Breast epithelium (tissue), 4 donors: Measurements from ENCODE around the gene DNAH3. TPM values are rescaled to one million over a fixed set of nuclear protein-coding genes. Genes with fewer than 3 reads are reported as not detected.

Experiments used
- DNase-seq, 2 donors: peaks; one replicate each; pipeline ENCODE4 v3.0.0-alpha.2; 2019; ENCODE audit warnings: low spot score in 2 of 2
- H3K27ac ChIP-seq, 2 donors: fragments of 200-600 bp; sonication (generic) in 1 of 2; one replicate each; pipeline ENCODE4 v1.5.1; 2016 to 2019; ENCODE audit warnings: mild to moderate bottlenecking in 1 of 2
- H3K27me3 ChIP-seq, 2 donors: fragments of 200-600 bp; sonication (generic) in 1 of 2; one replicate each; pipeline versions ENCODE4 v1.5.1 to v1.6.0; 2017 to 2019; ENCODE audit warnings: control low read depth in 1 of 2, mild to moderate bottlenecking in 1 of 2
- H3K36me3 ChIP-seq: fragments of 200-600 bp; one replicate; pipeline ENCODE4 v1.5.1; 2019
- H3K4me1 ChIP-seq, 2 donors: fragments of 200-600 bp; sonication (generic); one replicate each; pipeline ENCODE4 v1.5.1; 2016 to 2019; ENCODE audit warnings: control low read depth in 1 of 2
- H3K4me3 ChIP-seq, 3 donors: fragments of 200-600 bp; sonication (generic); 1 replicate in 2 of 3; 2 replicates in 1 of 3; pipeline ENCODE4 v1.5.1; 2016 to 2019; ENCODE audit warnings: mild to moderate bottlenecking in 3 of 3, moderate library complexity in 2 of 3
- H3K9me3 ChIP-seq, 2 donors: fragments of 200-600 bp; sonication (generic) in 1 of 2; one replicate each; pipeline ENCODE4 v1.5.1; 2016 to 2019; ENCODE audit warnings: control low read depth in 1 of 2
- CTCF ChIP-seq, 3 donors: fragments of 450-650 bp; IDR thresholded peaks; one replicate each; pipeline ENCODE4 v1.5.1; 2016 to 2017; ENCODE audit warnings: antibody characterized with exemption in 3 of 3, mild to moderate bottlenecking in 3 of 3, moderate library complexity in 3 of 3
- POLR2A ChIP-seq: fragments of 450-650 bp; IDR thresholded peaks from one replicate; pipeline ENCODE4 v1.6.1; 2016; ENCODE audit warnings: antibody characterized with exemption, mild to moderate bottlenecking, moderate library complexity
- POLR2AphosphoS5 ChIP-seq, 3 donors: sonication (generic); formaldehyde crosslinking; IDR thresholded peaks; one replicate each; pipeline ENCODE4 v1.6.1; 2017; ENCODE audit warnings: antibody characterized with exemption in 3 of 3
- intact Hi-C: fragments of 100-400 bp; cut with DNase I; formaldehyde crosslinking; loops from one replicate; pipeline ENCODE4 v1.15.1; 2023; ENCODE audit warnings: low total_unique reads
- total RNA-seq, 3 donors: library from RNA; depleted of rRNA; stranded (reverse); fragments of >200 nt; gene quantifications; one replicate each; pipeline ENCODE4 v1.1.0, GENCODE V29; 2016

Gene DNAH3
- total RNA-seq, 3 donors from 2014 or later, result under 0.01 to 0.59 TPM; not detected in 1

DNA sequence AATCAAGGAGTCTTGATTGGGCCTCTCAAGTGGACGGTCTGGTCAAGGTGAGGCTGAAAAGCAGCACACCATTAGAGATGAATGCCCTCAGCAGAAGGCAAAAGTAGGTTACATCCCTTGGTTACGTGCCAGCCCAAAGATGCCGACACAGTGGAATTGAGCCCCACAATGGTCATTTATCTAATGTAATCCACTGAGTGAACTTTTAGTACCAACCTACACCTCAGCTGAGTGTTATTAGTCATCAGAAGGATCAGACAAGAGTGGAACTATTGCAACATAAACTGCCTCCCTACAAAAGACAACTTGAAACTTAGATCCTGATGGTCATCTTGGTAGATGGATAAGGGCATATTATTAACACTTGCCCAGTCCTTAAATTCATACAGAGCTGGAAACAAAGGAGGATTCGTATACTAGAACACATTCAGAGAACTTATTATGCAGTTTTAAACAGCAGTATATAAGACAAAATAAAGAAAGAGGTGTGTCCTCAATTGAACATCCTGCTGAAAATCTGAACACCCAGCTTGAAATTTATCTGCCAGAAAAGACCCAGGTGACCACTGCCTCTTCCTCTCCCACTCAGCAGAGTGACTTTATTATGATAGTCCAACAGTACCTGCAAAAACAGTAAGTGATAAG is 253.3 kb downstream of the DNAH3 start:
- TF ChIP-seq POLR2A (no peak), CTCF (IDR thresholded peaks at IDR 0.05) (no peak), POLR2AphosphoS5 (IDR thresholded peaks at IDR 0.05) (no peak)
- H3K27ac ChIP-seq, result peak overlapping the region; percentile 33 to 62
- no peaks in the 10 kb centered on the region for H3K36me3 ChIP-seq
- no peak for DNase-seq
- no peaks in the 10 kb centered on the region for H3K27me3 ChIP-seq
- intact Hi-C loops, result loop anchor here (5.0 kb wide), 1 partner anchor 1735 kb away; no protein-coding TSS in a partner anchor
- peak overlapping the region in 1 of 3 donors; percentile 78 for H3K4me3 ChIP-seq
- H3K4me1 ChIP-seq, result peaks cover 0 to 10% of the 10 kb centered on the region in 2 donors
- no peaks in the 10 kb centered on the region for H3K9me3 ChIP-seq

GRCh38 chr16:20894388-20894787 is 256.3 kb downstream of the DNAH3 start:
- Histone ChIP-seq H3K4me3 (no peak overlapping the region), H3K27me3 (no peaks in the 10 kb centered on the region), H3K9me3 (no peaks in the 10 kb centered on the region), H3K4me1 (peaks cover 0 to 8% of the 10 kb centered on the region in 2 donors), H3K36me3 (no peaks in the 10 kb centered on the region), H3K27ac (no peak overlapping the region)
- no peak for TF ChIP-seq POLR2AphosphoS5 (IDR thresholded peaks at IDR 0.05)
- no peak for TF ChIP-seq POLR2A
- no peak for TF ChIP-seq CTCF (IDR thresholded peaks at IDR 0.05)
- intact Hi-C loops, result no loop called here
- no peak for DNase-seq

- Histone ChIP-seq H3K27ac (no peak overlapping the region), H3K9me3 (no peaks in the 10 kb centered on the region), H3K4me3 (no peak overlapping the region), H3K27me3 (no peaks in the 10 kb centered on the region), H3K36me3 (no peaks in the 10 kb centered on the region), H3K4me1 (no peaks in the 10 kb centered on the region)
- intact Hi-C loops, result no loop called here
- no peak for DNase-seq
- TF ChIP-seq POLR2A, result no peak
- no peak for TF ChIP-seq POLR2AphosphoS5 (IDR thresholded peaks at IDR 0.05)
- no peak for TF ChIP-seq CTCF (IDR thresholded peaks at IDR 0.05)
These were observed 260.9 kb downstream of the DNAH3 start for GRCh38 chr16:20889625-20890275.

DNA sequence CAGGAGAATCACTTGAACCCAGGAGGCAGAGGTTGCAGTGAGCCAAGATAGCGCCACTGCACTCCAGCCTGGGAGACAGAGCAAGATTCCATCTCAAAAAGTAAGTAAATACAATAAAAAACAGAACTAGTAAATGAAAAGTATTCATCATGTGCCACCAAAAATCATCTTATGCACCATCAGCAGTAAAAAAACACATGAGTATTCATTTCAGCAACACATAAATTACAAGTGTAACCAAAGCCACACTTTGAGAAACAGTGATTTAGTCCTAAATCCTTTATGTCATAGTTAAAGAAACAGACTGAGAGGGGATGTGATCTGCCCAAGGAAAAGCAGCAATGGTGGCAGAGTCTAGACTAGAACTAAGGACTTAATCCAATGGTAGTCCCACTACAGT is 263.4 kb downstream of the DNAH3 start:
- Histone ChIP-seq H3K27ac (no peak overlapping the region), H3K9me3 (no peaks in the 10 kb centered on the region), H3K36me3 (no peaks in the 10 kb centered on the region), H3K4me1 (no peaks in the 10 kb centered on the region), H3K4me3 (no peak overlapping the region), H3K27me3 (no peaks in the 10 kb centered on the region)
- intact Hi-C loops, result no loop called here
- DNase-seq, result no peak
- TF ChIP-seq POLR2AphosphoS5 (IDR thresholded peaks at IDR 0.05), result no peak
- no peak for TF ChIP-seq POLR2A
- TF ChIP-seq CTCF (IDR thresholded peaks at IDR 0.05), result no peak

GRCh38 chr16:20886320-20886719 is 264.3 kb downstream of the DNAH3 start:
- H3K4me1 ChIP-seq, result no peaks in the 10 kb centered on the region
- DNase-seq, result no peak
- no peaks in the 10 kb centered on the region for H3K36me3 ChIP-seq
- no peak for TF ChIP-seq POLR2AphosphoS5 (IDR thresholded peaks at IDR 0.05)
- no peak for TF ChIP-seq POLR2A
- no peak for TF ChIP-seq CTCF (IDR thresholded peaks at IDR 0.05)
- no peaks in the 10 kb centered on the region for H3K27me3 ChIP-seq
- no peak overlapping the region for H3K4me3 ChIP-seq
- H3K27ac ChIP-seq, result no peak overlapping the region
- H3K9me3 ChIP-seq, result no peaks in the 10 kb centered on the region
- intact Hi-C loops, result no loop called here
